ENCODE results near the gene LRRC8B.

Gene LRRC8B

DNA sequence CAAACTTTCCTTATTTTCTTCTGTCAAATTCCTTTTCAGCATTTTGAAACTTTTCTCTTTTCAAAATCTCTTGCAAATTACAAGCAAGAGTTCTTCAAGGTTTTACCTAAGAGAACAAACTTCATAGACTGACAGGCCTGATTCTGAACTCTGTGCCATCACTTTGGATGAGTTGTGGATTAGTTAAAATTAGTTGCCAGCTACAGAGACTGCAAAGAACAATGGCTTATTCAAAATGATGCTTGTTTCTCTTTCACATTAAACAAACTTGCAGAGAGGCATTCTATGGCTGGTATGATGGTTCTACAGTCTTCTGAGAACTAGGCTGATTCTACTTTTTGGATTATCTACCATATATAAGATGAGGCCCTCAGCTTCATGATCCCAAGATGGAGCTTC lies 3.8 kb downstream of the LRRC8B start:
- TF ChIP-seq, protein P1, sequence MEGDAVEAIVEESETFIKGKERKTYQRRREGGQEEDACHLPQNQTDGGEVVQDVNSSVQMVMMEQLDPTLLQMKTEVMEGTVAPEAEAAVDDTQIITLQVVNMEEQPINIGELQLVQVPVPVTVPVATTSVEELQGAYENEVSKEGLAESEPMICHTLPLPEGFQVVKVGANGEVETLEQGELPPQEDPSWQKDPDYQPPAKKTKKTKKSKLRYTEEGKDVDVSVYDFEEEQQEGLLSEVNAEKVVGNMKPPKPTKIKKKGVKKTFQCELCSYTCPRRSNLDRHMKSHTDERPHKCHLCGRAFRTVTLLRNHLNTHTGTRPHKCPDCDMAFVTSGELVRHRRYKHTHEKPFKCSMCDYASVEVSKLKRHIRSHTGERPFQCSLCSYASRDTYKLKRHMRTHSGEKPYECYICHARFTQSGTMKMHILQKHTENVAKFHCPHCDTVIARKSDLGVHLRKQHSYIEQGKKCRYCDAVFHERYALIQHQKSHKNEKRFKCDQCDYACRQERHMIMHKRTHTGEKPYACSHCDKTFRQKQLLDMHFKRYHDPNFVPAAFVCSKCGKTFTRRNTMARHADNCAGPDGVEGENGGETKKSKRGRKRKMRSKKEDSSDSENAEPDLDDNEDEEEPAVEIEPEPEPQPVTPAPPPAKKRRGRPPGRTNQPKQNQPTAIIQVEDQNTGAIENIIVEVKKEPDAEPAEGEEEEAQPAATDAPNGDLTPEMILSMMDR (IDR thresholded peaks at IDR 0.05) = no peak

DNA sequence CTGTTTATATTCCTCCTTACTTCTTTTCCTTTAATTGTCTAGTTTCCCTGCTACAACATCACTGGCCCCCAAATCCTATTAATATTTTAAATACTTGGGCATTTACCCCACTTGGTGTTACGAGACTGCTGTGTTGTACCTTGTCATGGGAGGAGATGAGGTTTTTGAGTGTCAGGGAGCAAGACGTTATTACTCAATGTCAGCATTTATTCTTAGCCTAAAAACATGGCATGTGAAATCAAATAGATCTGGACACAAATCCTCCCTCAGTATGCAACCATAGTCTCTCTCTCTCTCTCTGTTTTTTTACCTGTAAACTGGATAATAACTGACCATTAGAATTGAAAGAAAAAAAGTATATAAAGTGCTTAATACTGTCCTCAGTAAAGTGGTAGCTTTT lies 4.6 kb downstream of the LRRC8B start:
- TF ChIP-seq, protein P1 (IDR thresholded peaks at IDR 0.05) = no peak

DNA sequence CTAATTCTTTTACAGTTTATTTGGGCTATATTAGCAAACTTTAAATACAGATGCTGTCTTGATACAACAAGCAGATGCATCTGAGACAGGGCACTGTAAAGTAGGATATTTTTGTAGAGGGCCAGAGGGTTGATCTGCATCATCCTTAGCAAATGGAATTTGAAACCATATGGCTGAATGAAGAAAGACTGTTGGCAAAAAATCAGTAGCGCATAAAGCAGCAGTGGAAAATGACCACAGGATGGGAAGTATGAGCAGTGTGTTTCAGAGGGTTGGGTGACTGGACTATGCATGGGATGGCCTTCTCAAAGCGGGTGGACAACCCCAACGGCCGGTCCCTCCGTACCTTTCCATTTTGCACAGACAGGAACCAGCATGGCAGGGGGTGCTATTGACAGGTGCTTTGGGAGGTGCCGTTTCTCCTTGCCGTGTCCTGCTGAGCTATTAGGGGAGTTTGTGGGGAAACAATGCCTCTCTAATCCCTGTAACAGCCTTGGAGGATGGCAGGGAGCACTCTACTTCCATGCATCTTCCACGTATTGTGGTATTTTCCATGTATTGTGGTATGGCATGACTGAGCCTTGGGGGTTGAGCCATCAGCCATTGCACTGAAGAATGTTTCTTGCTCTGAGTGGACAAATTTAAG lies 5.9 kb downstream of the LRRC8B start:
- TF ChIP-seq, protein P1 (IDR thresholded peaks at IDR 0.05) = no peak

DNA sequence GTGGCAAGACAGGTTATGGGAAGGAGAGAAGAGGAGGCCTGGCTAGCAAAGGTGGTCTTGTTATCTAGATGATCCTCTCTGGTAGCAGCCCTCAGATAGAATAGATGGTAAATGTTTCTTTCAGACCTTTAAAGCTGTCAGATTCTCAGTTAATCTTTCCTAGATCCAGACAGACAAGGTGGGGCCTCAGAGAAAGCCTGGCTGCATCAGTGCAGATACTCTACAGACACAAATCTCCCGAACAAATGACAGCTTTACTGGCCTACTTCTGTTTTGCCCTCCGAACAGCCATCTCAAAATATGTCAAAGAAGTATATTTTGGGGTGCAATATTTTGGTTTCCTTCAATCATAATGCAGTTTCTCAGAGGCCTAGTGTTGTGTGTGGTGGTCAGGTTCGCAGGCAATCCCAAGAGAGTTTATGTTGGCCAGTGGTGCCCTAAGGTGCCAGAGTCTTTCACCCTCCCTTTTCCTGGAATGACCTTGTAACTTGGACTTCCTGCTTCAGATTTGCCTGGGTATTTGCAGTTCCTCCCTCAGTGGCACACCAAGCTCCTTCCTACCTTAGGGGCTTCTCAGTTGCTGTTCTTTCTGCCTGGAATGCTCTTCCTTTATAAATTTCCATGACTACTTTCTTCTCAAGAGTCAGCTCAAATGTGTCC lies 7.0 kb downstream of the LRRC8B start:
- TF ChIP-seq, protein P1 (IDR thresholded peaks at IDR 0.05) = no peak

DNA sequence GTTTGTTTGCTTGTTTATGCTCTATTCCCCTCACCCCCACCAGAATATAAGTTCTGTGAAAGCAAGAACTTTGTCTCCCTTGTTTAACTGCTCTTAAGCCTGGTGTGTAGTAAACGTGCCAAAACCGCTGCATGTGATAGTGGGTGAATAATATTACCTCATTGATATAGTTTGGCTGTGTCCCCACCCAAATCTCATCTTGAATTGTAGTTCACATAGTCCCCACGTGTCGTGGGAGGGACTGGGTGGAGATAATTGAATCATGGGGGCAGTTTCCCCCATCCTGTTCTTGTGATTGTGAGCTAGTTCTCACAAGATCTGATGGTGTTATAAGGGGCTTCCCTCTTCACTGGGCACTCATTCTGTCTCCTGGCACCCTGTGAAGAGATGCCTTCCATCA lies 7.6 kb downstream of the LRRC8B start:
- TF ChIP-seq, protein P1 (IDR thresholded peaks at IDR 0.05) = no peak

DNA sequence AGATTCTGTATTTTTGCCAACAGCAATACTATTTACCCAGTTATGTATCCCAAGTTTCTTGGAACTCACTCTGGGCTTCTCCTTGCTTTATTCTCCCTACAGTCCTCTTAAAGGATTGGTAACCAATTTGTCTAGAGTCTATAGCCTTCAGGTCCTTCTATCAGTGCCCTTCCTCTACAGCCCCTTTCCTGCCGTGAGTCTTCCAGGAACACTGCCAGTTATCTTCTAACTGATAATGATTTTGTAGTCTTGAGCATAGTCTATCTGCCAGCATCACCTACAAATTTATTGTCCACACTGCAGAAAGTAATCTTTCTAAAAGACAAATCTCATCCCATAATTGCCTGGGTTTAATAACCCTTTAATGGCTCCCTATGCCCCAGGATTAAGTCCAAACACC lies 8.2 kb downstream of the LRRC8B start:
- TF ChIP-seq, protein P1 (IDR thresholded peaks at IDR 0.05) = no peak

DNA sequence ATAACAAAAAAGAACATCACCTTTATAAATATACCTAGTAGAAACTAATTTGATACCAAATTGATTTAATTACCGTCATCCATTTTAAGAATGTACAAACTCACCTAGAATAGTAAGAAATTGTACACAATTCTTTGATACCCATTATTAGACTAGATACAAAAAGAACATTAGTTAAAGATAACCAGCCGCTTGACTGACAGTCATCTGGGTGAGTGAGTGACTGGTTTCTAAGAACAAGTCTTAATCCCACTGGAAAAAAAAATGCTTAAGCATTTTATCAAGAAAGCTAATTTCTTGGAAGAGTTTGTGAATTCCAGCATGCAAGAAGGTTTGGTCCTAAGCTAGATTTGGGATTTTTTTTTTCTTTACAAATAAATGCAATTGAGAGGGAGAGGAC lies 10.9 kb downstream of the LRRC8B start:
- TF ChIP-seq, protein P1 (IDR thresholded peaks at IDR 0.05) = no peak

Data from LNCAP (cell line).